ENCODE measurements around the gene ADAMTS16.

The ADAMTS16 gene

GRCh38 chr5:5182508-5183188, 42.5 kb downstream of the ADAMTS16 start:
- DNase-seq (ENCODE audit: low spot score) (no peak), FAIRE-seq (no peak)

- FAIRE-seq (no peak), DNase-seq (ENCODE audit: low spot score) (no peak)
Observed at GRCh38 chr5:5183189-5183699, 43.1 kb downstream of the ADAMTS16 start.

GRCh38 chr5:5183933-5184332, 43.8 kb downstream of the ADAMTS16 start:
- no peak for FAIRE-seq
- no peak for DNase-seq (ENCODE audit: low spot score)

- DNase-seq (ENCODE audit: low spot score) (no peak), FAIRE-seq (no peak)
Observed at GRCh38 chr5:5188376-5189050, 48.4 kb downstream of the ADAMTS16 start.

- FAIRE-seq (no peak), DNase-seq (ENCODE audit: low spot score) (no peak)
Observed at GRCh38 chr5:5189051-5189430, 48.9 kb downstream of the ADAMTS16 start.

- FAIRE-seq = no peak
- peak; percentile 41 for DNase-seq (ENCODE audit: low spot score)
Observed at GRCh38 chr5:5191906-5192305, 51.8 kb downstream of the ADAMTS16 start.

GRCh38 chr5:5192681-5193080, 52.6 kb downstream of the ADAMTS16 start:
- peak; percentile 20 for FAIRE-seq
- DNase-seq (ENCODE audit: low spot score) = no peak

- FAIRE-seq (no peak), DNase-seq (ENCODE audit: low spot score) (no peak)
Observed at GRCh38 chr5:5195128-5195918, 55.2 kb downstream of the ADAMTS16 start.

- FAIRE-seq (no peak), DNase-seq (ENCODE audit: low spot score) (no peak)
Observed at GRCh38 chr5:5198135-5198534, 58.0 kb downstream of the ADAMTS16 start.

GRCh38 chr5:5198815-5199214, 58.7 kb downstream of the ADAMTS16 start:
- no peak for FAIRE-seq
- DNase-seq (ENCODE audit: low spot score) = no peak

GRCh38 chr5:5199495-5199894, 59.4 kb downstream of the ADAMTS16 start:
- FAIRE-seq (no peak), DNase-seq (ENCODE audit: low spot score) (no peak)

- no peak for FAIRE-seq
- no peak for DNase-seq (ENCODE audit: low spot score)
Observed at GRCh38 chr5:5200133-5200532, 60.0 kb downstream of the ADAMTS16 start.

GRCh38 chr5:5202321-5202720, 62.2 kb downstream of the ADAMTS16 start:
- DNase-seq (ENCODE audit: low spot score) = no peak
- FAIRE-seq = no peak

GRCh38 chr5:5203451-5203850, 63.3 kb downstream of the ADAMTS16 start:
- FAIRE-seq (peak; percentile 89), DNase-seq (ENCODE audit: low spot score) (peak; percentile 74)

- FAIRE-seq = no peak
- no peak for DNase-seq (ENCODE audit: low spot score)
Observed at GRCh38 chr5:5207828-5208227, 67.7 kb downstream of the ADAMTS16 start.

GRCh38 chr5:5209089-5209488, 69.0 kb downstream of the ADAMTS16 start:
- FAIRE-seq = no peak
- DNase-seq (ENCODE audit: low spot score) = no peak

GRCh38 chr5:5209510-5210286, 69.6 kb downstream of the ADAMTS16 start:
- DNase-seq (ENCODE audit: low spot score) (no peak), FAIRE-seq (no peak)

- FAIRE-seq = no peak
- no peak for DNase-seq (ENCODE audit: low spot score)
Observed at GRCh38 chr5:5217371-5217770, 77.2 kb downstream of the ADAMTS16 start.

- FAIRE-seq (no peak), DNase-seq (ENCODE audit: low spot score) (no peak)
Observed at GRCh38 chr5:5218396-5218795, 78.3 kb downstream of the ADAMTS16 start.

- FAIRE-seq (no peak), DNase-seq (ENCODE audit: low spot score) (no peak)
Observed at GRCh38 chr5:5219541-5219940, 79.4 kb downstream of the ADAMTS16 start.

GRCh38 chr5:5220901-5221631, 80.9 kb downstream of the ADAMTS16 start:
- DNase-seq (ENCODE audit: low spot score) = no peak
- FAIRE-seq = no peak

Data from RCC 7860 (cell line).